Fibroblast of villous mesenchyme (primary cell): ENCODE results near the gene OR8G1. TPM values are rescaled to one million over a fixed set of nuclear protein-coding genes. Genes with fewer than 3 reads are reported as not detected.

Experiments
- DNase-seq: peaks from one replicate; pipeline ENCODE4 v3.0.0-alpha.2; 2010; ENCODE audit warnings: low read depth
- H3K4me3 ChIP-seq: 2 replicates; pipeline ENCODE4 v1.5.1; 2011; ENCODE audit warnings: low read depth, mild to moderate bottlenecking, low read length
- total RNA-seq: library from RNA; depleted of rRNA; stranded (reverse); fragments of >200 nt; gene quantifications from 2 replicates; pipeline ENCODE4 v1.2.3, GENCODE V29; 2012
- TF ChIP-seq, protein P1 (sequence below): IDR thresholded peaks from 2 replicates; pipeline ENCODE4 v1.5.1; 2012; ENCODE audit warnings: low read depth, mild to moderate bottlenecking, low read length; ENCODE audit not compliant: insufficient read depth

Gene OR8G1
- total RNA-seq, 1 donor, result not detected

DNA sequence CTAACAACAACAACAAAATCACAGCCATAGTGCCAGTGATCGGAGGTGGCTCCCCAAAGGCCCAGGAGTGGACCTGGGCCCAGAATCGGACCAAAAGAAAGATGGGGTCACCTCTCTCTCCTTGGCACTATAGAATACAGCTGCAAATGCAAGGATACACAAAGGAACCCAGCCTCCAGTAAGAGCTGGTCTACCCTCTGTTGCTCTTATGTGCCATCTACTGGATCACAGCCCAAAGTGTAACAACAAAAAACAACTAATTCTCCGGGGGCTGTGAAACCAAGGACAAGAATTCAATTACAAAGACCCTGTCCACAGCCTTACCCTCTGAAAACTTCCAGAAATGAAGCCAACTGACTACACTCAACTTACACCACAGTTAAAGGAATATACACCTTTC lies 36.9 kb downstream of the OR8G1 start:
- TF ChIP-seq, protein P1, sequence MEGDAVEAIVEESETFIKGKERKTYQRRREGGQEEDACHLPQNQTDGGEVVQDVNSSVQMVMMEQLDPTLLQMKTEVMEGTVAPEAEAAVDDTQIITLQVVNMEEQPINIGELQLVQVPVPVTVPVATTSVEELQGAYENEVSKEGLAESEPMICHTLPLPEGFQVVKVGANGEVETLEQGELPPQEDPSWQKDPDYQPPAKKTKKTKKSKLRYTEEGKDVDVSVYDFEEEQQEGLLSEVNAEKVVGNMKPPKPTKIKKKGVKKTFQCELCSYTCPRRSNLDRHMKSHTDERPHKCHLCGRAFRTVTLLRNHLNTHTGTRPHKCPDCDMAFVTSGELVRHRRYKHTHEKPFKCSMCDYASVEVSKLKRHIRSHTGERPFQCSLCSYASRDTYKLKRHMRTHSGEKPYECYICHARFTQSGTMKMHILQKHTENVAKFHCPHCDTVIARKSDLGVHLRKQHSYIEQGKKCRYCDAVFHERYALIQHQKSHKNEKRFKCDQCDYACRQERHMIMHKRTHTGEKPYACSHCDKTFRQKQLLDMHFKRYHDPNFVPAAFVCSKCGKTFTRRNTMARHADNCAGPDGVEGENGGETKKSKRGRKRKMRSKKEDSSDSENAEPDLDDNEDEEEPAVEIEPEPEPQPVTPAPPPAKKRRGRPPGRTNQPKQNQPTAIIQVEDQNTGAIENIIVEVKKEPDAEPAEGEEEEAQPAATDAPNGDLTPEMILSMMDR, result no peak
- no peak for DNase-seq
- H3K4me3 ChIP-seq, result no peak overlapping the region

DNA sequence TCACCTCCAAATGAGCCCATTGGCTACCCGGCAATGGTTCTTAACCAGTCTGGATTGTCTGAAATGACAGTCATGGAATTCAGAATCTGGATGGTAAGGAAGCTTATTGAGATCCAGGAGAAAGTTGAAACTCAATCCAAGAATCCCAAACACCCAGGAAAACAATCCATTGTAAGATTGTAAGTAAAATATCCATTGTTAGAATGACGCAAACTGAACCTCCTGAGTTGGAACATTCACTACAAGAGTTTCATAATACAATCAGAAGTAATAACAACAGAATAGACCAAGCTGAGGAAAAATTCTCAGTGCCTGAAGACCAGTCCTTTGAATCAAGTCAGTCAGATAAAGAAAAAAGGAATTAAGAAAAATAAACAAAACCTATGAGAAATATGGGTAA lies 37.4 kb downstream of the OR8G1 start:
- no peak for DNase-seq
- TF ChIP-seq, protein P1, result no peak
- no peak overlapping the region for H3K4me3 ChIP-seq

DNA sequence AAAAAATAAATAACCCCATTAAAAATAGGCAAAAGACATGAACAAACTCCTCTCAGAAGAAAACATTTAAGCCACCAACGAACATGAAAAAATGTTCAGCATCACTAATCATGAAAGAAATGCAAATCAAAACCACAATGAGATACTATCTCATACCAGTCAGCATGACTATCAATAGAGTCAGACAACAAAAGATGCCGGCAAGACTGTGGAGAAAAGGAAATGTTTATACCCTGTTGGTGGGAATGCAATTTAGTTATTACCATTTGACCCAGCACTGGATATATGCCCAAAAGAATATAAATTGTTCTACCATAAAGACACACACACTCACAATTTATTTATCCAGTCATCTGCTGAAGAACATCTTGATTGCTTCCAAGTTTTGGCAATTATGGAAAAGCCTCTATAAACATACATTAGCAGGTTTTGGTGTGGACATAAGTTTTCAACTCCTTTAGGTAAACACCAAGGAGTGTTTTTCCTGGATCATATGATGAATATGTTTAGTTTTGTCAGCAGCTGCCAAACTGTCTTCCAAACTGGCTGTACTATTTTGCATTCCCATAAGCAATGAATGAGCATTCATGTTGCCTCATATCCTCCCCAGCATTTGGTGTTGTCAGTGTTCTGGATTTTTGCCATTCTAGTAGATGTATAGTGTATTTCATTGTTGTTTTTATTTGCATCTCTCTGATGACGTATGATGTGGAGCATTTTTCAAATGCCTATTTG lies 44.9 kb downstream of the OR8G1 start:
- TF ChIP-seq, protein P1, result peak; percentile 5
- no peak overlapping the region for H3K4me3 ChIP-seq
- DNase-seq, result peak; percentile 82

DNA sequence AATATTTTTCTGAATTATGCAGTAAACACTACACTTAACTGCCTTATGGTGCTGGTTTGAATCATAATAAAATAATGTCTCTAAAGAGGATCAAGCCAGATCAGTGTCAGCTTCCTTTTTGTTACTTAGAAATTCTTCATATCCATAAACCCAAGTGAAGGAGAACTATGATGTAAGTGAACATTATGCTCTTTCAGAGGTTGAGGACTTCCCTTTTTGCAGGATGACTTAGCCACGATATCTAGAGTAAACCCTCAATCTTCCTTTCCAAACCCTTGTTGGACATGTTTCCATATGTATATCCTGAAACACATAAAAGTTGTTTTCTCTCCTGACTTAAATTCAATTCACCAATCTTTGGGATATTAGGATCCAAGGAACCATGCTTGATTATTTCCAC lies 53.8 kb downstream of the OR8G1 start:
- TF ChIP-seq, protein P1, result no peak
- DNase-seq, result no peak
- H3K4me3 ChIP-seq, result no peak overlapping the region

DNA sequence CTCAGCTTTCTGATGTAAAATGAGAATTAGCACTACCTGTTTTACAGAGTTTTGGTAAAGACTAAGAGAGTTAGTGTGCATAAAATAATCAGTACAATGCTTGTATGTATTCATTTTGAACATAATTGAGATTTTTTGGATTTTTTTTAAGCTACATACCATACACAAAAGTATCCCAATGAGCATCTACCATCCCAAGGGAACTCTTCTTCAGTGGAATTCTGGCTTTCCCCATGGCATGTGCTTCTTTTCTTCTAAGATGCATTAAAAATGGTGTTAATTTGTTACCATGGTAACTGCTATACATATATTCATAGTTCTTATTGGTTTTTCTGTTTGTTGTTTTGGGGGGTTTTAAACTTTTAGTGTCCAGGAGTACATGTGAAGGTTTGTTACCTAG lies 55.1 kb downstream of the OR8G1 start:
- TF ChIP-seq, protein P1, result no peak
- H3K4me3 ChIP-seq, result no peak overlapping the region
- DNase-seq, result no peak

DNA sequence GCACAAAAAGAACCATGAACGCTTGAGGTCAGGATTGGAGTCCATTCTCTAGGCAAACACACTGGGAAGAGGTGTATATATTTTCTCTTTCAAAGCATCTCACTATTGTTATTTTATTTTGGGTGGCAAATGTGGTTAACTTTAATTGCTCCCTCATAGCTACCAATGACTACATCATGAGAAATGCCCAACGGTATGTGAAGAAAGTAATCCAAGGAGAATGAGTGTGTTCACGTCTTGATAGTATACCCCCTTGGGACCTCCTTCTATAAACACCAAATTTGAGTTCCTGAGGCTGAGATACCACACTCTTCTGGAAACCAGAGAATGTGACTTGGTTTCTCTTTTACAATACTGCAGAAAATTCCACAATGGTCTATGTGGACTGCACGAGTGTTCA lies 57.0 kb downstream of the OR8G1 start:
- TF ChIP-seq, protein P1, result no peak
- DNase-seq, result no peak
- no peak overlapping the region for H3K4me3 ChIP-seq

DNA sequence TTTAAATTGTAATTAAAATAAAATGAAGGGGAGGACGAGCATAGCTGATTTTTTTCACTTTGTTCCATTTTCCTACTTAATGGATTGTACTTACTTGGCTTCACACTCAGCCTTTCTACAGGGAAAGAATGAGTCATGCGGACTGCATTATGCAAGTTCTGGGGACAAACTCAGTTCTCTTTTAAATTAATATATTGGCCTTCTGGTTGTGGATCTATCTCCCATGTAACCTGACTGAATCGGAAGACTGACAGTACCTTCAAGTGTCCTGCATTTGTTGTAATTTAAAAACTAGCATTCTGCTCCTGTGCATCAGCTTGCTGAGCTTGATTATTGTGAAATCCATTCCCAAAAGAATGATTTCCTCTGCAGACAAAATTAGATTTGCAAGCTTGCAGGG lies 60.7 kb downstream of the OR8G1 start:
- peak; percentile 61 for DNase-seq
- H3K4me3 ChIP-seq, result no peak overlapping the region
- TF ChIP-seq, protein P1, result no peak
